IMR-90 (cell line): Measurements from ENCODE around the gene ADD3. TPM values are rescaled to one million over a fixed set of nuclear protein-coding genes. Genes with fewer than 3 reads are reported as not detected.

Experiments used
- ATAC-seq: fragments of 200-7000 bp; cut with Tn5 transposase; 2 replicates; pipeline ENCODE4 v1.9.1; 2020; ENCODE audit warnings: low read depth, mild to moderate bottlenecking, moderate library complexity
- BruUV-seq: library from RNA; stranded (reverse); fragments of 400-500 nt; replicated peaks from 2 replicates; lab custom pipeline; 2021; lab: Mats Ljungman, UMichigan
- CTCF ChIA-PET: fragments of 300-600 bp; formaldehyde crosslinking; extraction: SDS; loops from one replicate; lab custom pipeline; 2021; ENCODE audit warnings: antibody characterized with exemption; lab: Yijun Ruan, JAX
- POLR2A ChIA-PET: fragments of 300-600 bp; sonication (Branson Sonifier 250); formaldehyde crosslinking; loops from one replicate; lab custom pipeline; 2022; ENCODE audit warnings: antibody characterized with exemption; ENCODE audit not compliant: unreplicated experiment; lab: Charles Lee
- DNase-seq: peaks from one replicate; pipeline ENCODE4 v3.0.0; 2013
- H2AFZ ChIP-seq: replicated peaks from 2 replicates; pipeline ENCODE3; 2013; ENCODE audit warnings: low read length, mild to moderate bottlenecking; ENCODE audit not compliant: poor library complexity
- H2AK5ac ChIP-seq: 2 replicates; pipeline ENCODE4 v1.6.1; 2013; ENCODE audit warnings: low read depth, low read length, inconsistent platforms
- H2AK9ac ChIP-seq: replicated peaks from 2 replicates; pipeline ENCODE3; 2013; ENCODE audit warnings: mild to moderate bottlenecking, low read depth, low read length, moderate library complexity; ENCODE audit not compliant: poor library complexity
- H2BK120ac ChIP-seq: 2 replicates; pipeline ENCODE4 v1.6.1; 2013; ENCODE audit warnings: low read depth, low read length, inconsistent platforms
- H2BK15ac ChIP-seq: 3 replicates; pipeline ENCODE4 v1.6.1; 2013; ENCODE audit warnings: low read depth, low read length, inconsistent platforms
- H2BK20ac ChIP-seq: 2 replicates; pipeline ENCODE4 v1.6.1; 2013; ENCODE audit warnings: low read depth, mild to moderate bottlenecking, inconsistent platforms, low read length, moderate library complexity
- H2BK5ac ChIP-seq: 2 replicates; pipeline ENCODE4 v1.6.1; 2013; ENCODE audit warnings: mild to moderate bottlenecking, low read depth, low read length, inconsistent platforms; ENCODE audit not compliant: poor library complexity, severe bottlenecking
- H3K14ac ChIP-seq: replicated peaks from 2 replicates; pipeline ENCODE4 v1.6.1; 2013; ENCODE audit warnings: low read depth, low read length, inconsistent platforms
- H3K18ac ChIP-seq: 2 replicates; pipeline ENCODE4 v1.6.1; 2013; ENCODE audit warnings: low read depth, low read length, control low read depth
- H3K23ac ChIP-seq: 2 replicates; pipeline ENCODE4 v1.6.1; 2013; ENCODE audit warnings: low read depth, low read length, inconsistent platforms
- H3K27ac ChIP-seq: 2 replicates; pipeline ENCODE4 v1.5.1; 2013; ENCODE audit warnings: mild to moderate bottlenecking, control low read depth, low read length; ENCODE audit not compliant: insufficient read depth
- H3K27me3 ChIP-seq: 2 replicates; pipeline ENCODE4 v1.6.1; 2013; ENCODE audit warnings: low read length; ENCODE audit not compliant: control insufficient read depth, insufficient read depth
- H3K36me3 ChIP-seq: 2 replicates; pipeline ENCODE4 v1.6.1; 2013; ENCODE audit warnings: low read length, mixed read lengths; ENCODE audit not compliant: control insufficient read depth, insufficient read depth
- H3K4ac ChIP-seq: 2 replicates; pipeline ENCODE4 v1.6.1; 2013; ENCODE audit warnings: low read depth, low read length, inconsistent platforms
- H3K4me1 ChIP-seq: 2 replicates; pipeline ENCODE4 v1.6.1; 2013; ENCODE audit warnings: low read length, mixed read lengths; ENCODE audit not compliant: control insufficient read depth, insufficient read depth
- H3K4me2 ChIP-seq: 2 replicates; pipeline ENCODE4 v1.6.1; 2013; ENCODE audit warnings: low read depth, mild to moderate bottlenecking, control low read depth, low read length, moderate library complexity
- H3K4me3 ChIP-seq: 2 replicates; pipeline ENCODE4 v1.5.1; 2013; ENCODE audit warnings: low read depth, mild to moderate bottlenecking, control low read depth, low read length, moderate library complexity; ENCODE audit not compliant: insufficient read depth
- H3K56ac ChIP-seq: 2 replicates; pipeline ENCODE4 v1.6.1; 2013; ENCODE audit warnings: low read length, inconsistent platforms; ENCODE audit not compliant: insufficient read depth; ENCODE audit errors: extremely low read depth
- H3K79me1 ChIP-seq, 2 experiments: 2 replicates each; pipeline ENCODE4 v1.6.1; 2013; ENCODE audit warnings: low read length in 2 of 2, inconsistent platforms in 1 of 2, low read depth in 1 of 2
- H3K9ac ChIP-seq: 2 replicates; pipeline ENCODE4 v1.6.1; 2013; ENCODE audit warnings: low read depth, low read length, control low read depth
- H3K9me1 ChIP-seq: 2 replicates; pipeline ENCODE4 v1.6.1; 2013; ENCODE audit warnings: low read length, inconsistent platforms; ENCODE audit not compliant: insufficient read depth
- H3K9me3 ChIP-seq: 2 replicates; pipeline ENCODE4 v1.6.1; 2013; ENCODE audit warnings: low read length; ENCODE audit not compliant: control insufficient read depth, insufficient read depth
- H4K20me1 ChIP-seq: 2 replicates; pipeline ENCODE4 v1.6.1; 2013; ENCODE audit warnings: low read length, inconsistent platforms; ENCODE audit not compliant: insufficient read depth
- H4K5ac ChIP-seq: 2 replicates; pipeline ENCODE4 v1.6.1; 2013; ENCODE audit warnings: mild to moderate bottlenecking, low read depth, low read length, control low read depth
- H4K8ac ChIP-seq, 2 experiments: 2 replicates each; pipeline ENCODE4 v1.6.1; 2013; ENCODE audit warnings: low read depth in 2 of 2, low read length in 2 of 2, control low read depth in 1 of 2, inconsistent platforms in 1 of 2
- H4K91ac ChIP-seq: 2 replicates; pipeline ENCODE4 v1.6.1; 2013; ENCODE audit warnings: low read depth, low read length, inconsistent platforms; ENCODE audit not compliant: insufficient read depth
- BHLHE40 ChIP-seq: fragments of 150-350 bp; IDR thresholded peaks from 2 replicates; pipeline ENCODE4 v1.6.1; 2016; ENCODE audit warnings: mild to moderate bottlenecking, low read depth, low read length
- CEBPB ChIP-seq: IDR thresholded peaks from 2 replicates; pipeline ENCODE4 v1.6.1; 2012; ENCODE audit warnings: low read depth, low read length, improper control_type of control experiment
- CHD1 ChIP-seq: IDR thresholded peaks from 2 replicates; pipeline ENCODE4 v1.6.1; 2012; ENCODE audit warnings: low read depth, low read length, improper control_type of control experiment
- CTCF ChIP-seq: conservative IDR thresholded peaks from 2 replicates; pipeline ENCODE4 v1.5.1; 2012; ENCODE audit warnings: mild to moderate bottlenecking, low read depth, low read length, improper control_type of control experiment
- ELK1 ChIP-seq: fragments of 150-350 bp; IDR thresholded peaks from 2 replicates; pipeline ENCODE4 v1.6.1; 2016; ENCODE audit warnings: low read depth, mild to moderate bottlenecking, low read length, moderate library complexity, borderline replicate concordance
- FOS ChIP-seq: fragments of 150-350 bp; IDR thresholded peaks from 2 replicates; pipeline ENCODE4 v1.6.1; 2016; ENCODE audit warnings: low read depth, low read length
- MAFK ChIP-seq: IDR thresholded peaks from 2 replicates; pipeline ENCODE4 v1.6.1; 2012; ENCODE audit warnings: low read depth, low read length, improper control_type of control experiment
- MAZ ChIP-seq: IDR thresholded peaks from 2 replicates; pipeline ENCODE4 v1.6.1; 2012; ENCODE audit warnings: low read depth, mild to moderate bottlenecking, low read length, improper control_type of control experiment, moderate library complexity, borderline replicate concordance
- MXI1 ChIP-seq: IDR thresholded peaks from 2 replicates; pipeline ENCODE4 v1.6.1; 2012; ENCODE audit warnings: low read depth, mild to moderate bottlenecking, low read length, moderate library complexity, borderline replicate concordance
- NFE2L2 ChIP-seq: fragments of 150-350 bp; IDR thresholded peaks from 2 replicates; pipeline ENCODE4 v1.6.1; 2016; ENCODE audit warnings: low read depth, mild to moderate bottlenecking, low read length
- POLR2A ChIP-seq: IDR thresholded peaks from 2 replicates; pipeline ENCODE4 v1.6.1; 2012; ENCODE audit warnings: mild to moderate bottlenecking, low read depth, low read length
- RAD21 ChIP-seq: IDR thresholded peaks from 2 replicates; pipeline ENCODE4 v1.6.1; 2012; ENCODE audit warnings: low read length, improper control_type of control experiment
- RCOR1 ChIP-seq: IDR thresholded peaks from 2 replicates; pipeline ENCODE4 v1.6.1; 2012; ENCODE audit warnings: mild to moderate bottlenecking, low read length, improper control_type of control experiment; ENCODE audit not compliant: insufficient replicate concordance
- RFX5 ChIP-seq: IDR thresholded peaks from 2 replicates; pipeline ENCODE4 v1.8.0; 2012; ENCODE audit warnings: low read depth, mild to moderate bottlenecking, low read length, moderate library complexity
- SMC3 ChIP-seq: fragments of 150-350 bp; IDR thresholded peaks from 2 replicates; pipeline ENCODE4 v1.6.1; 2016; ENCODE audit warnings: low read depth, mild to moderate bottlenecking, antibody characterized with exemption, low read length, moderate library complexity
- WGBS, 2 experiments: methylation state at CpG; one replicate each; pipeline versions ENCODE4 v1.1.5 to v1.1.7; 2013; ENCODE audit warnings: missing lambda C conversion rate in 2 of 2; ENCODE audit not compliant: insufficient read length in 1 of 2; ENCODE audit errors: extremely low coverage in 2 of 2; 5-methylcytosine and 5-hydroxymethylcytosine counted together
- dilution Hi-C: fragments of 300-500 bp; cut with HindIII; formaldehyde crosslinking; loops from one replicate; pipeline ENCODE4 v1.14.3; 2018; ENCODE audit warnings: low sequenced_read_pairs; ENCODE audit not compliant: unreplicated experiment
- in situ Hi-C: fragments of 300-500 bp; cut with MboI; formaldehyde crosslinking; loops from 3 replicates; pipeline ENCODE4 v1.14.3; 2019; ENCODE audit warnings: low sequenced_read_pairs, inconsistent platforms, mixed read lengths
- intact Hi-C: fragments of 100-400 bp; cut with micrococcal nuclease; formaldehyde crosslinking; loops from 2 replicates; pipeline ENCODE4 v1.10.0; 2022
- polyA plus RNA-seq, 3 experiments: library from polyadenylated mRNA; depleted of rRNA; stranded (reverse); fragments of >200 nt; gene quantifications; 2 replicates each; pipeline ENCODE4 v1.2.3, GENCODE V29; 2012; ENCODE audit warnings: low replicate concordance in 1 of 3
- total RNA-seq: library from RNA; depleted of rRNA; stranded (reverse); fragments of >200 nt; gene quantifications from 2 replicates; pipeline ENCODE4 v1.2.3, GENCODE V29; 2012

ADD3 gene
- total and polyA plus RNA-seq, 2 of the 4 experiments (the other 2 are of a cell fraction): 138 to 212 TPM

- no CpG with 5 or more reads among the region's 1 CpG for WGBS, 2 experiments
- H3K4me3 ChIP-seq: no peak overlapping the region
- no peaks in the 10 kb centered on the region for H3K27me3 ChIP-seq
- in situ Hi-C loops (no loop called here), intact Hi-C loops (no loop called here), dilution Hi-C loops (no loop called here)
- ATAC-seq: no peak
- H3K9me1 ChIP-seq: peaks cover 9% of the 10 kb centered on the region
- no peak overlapping the region for H4K91ac ChIP-seq
- H3K4me1 ChIP-seq: peaks cover 4% of the 10 kb centered on the region
- H3K79me1 ChIP-seq: peaks cover 35 to 61% of the 10 kb centered on the region in 2 experiments
- H3K36me3 ChIP-seq: peaks cover 1% of the 10 kb centered on the region; the same call in 1 of the 2 replicates
- no peak overlapping the region for H3K27ac ChIP-seq
- no peak overlapping the region for H2BK20ac ChIP-seq
- H3K14ac ChIP-seq: no peak overlapping the region
- H3K56ac ChIP-seq: no peak overlapping the region
- H4K8ac ChIP-seq: no peak overlapping the region
- no peak overlapping the region for H2BK120ac ChIP-seq
- no TSS peak for BruUV-seq
- H2BK15ac ChIP-seq: no peak overlapping the region; the same call in 2 of the 3 replicates
- TF ChIP-seq RFX5: no peak
- no peak for TF ChIP-seq FOS
- TF ChIP-seq SMC3: no peak
- TF ChIP-seq RAD21: no peak
- no peak for TF ChIP-seq MAFK
- no peak for TF ChIP-seq CEBPB
- TF ChIP-seq POLR2A: no peak
- no peak for TF ChIP-seq ELK1
- TF ChIP-seq CTCF: no peak
- TF ChIP-seq CHD1: no peak
- TF ChIP-seq RCOR1: no peak
- no peak for TF ChIP-seq MAZ
- no peak for TF ChIP-seq BHLHE40
- TF ChIP-seq MXI1: no peak
- no peak for TF ChIP-seq NFE2L2
- no peak overlapping the region for H2AK9ac ChIP-seq
- POLR2A ChIA-PET: no interaction called here
- no peak overlapping the region for H3K23ac ChIP-seq
- no peak overlapping the region for H3K9ac ChIP-seq
- no peak overlapping the region for H2BK5ac ChIP-seq
- H3K9me3 ChIP-seq: no peaks in the 10 kb centered on the region
- DNase-seq: no peak
- no peak overlapping the region for H4K5ac ChIP-seq
- H3K4me2 ChIP-seq: no peak overlapping the region
- H3K4ac ChIP-seq: no peak overlapping the region
- H2AFZ ChIP-seq: no peak overlapping the region
- peaks cover 19% of the 10 kb centered on the region; the same call in 1 of the 2 replicates for H4K20me1 ChIP-seq
- no peak overlapping the region for H3K18ac ChIP-seq
- CTCF ChIA-PET: no interaction called here
- no peak overlapping the region for H2AK5ac ChIP-seq
Observed at GRCh38 chr10:110040108-110040507, 32.3 kb downstream of the ADD3 start.
